IMR-90 (cell line): ENCODE results near the gene NUCB1. TPM values are rescaled to one million over a fixed set of nuclear protein-coding genes. Genes with fewer than 3 reads are reported as not detected.

Source experiments
- ATAC-seq: fragments of 200-7000 bp; cut with Tn5 transposase; 2 replicates; pipeline ENCODE4 v1.9.1; 2020; ENCODE audit warnings: low read depth, mild to moderate bottlenecking, moderate library complexity
- BruUV-seq: library from RNA; stranded (reverse); fragments of 400-500 nt; replicated peaks from 2 replicates; lab custom pipeline; 2021; lab: Mats Ljungman, UMichigan
- CTCF ChIA-PET: fragments of 300-600 bp; formaldehyde crosslinking; extraction: SDS; loops from one replicate; lab custom pipeline; 2021; ENCODE audit warnings: antibody characterized with exemption; lab: Yijun Ruan, JAX
- POLR2A ChIA-PET: fragments of 300-600 bp; sonication (Branson Sonifier 250); formaldehyde crosslinking; loops from one replicate; lab custom pipeline; 2022; ENCODE audit warnings: antibody characterized with exemption; ENCODE audit not compliant: unreplicated experiment; lab: Charles Lee
- DNase-seq: peaks from one replicate; pipeline ENCODE4 v3.0.0; 2013
- H2AFZ ChIP-seq: replicated peaks from 2 replicates; pipeline ENCODE3; 2013; ENCODE audit warnings: low read length, mild to moderate bottlenecking; ENCODE audit not compliant: poor library complexity
- H2AK5ac ChIP-seq: 2 replicates; pipeline ENCODE4 v1.6.1; 2013; ENCODE audit warnings: low read depth, low read length, inconsistent platforms
- H2AK9ac ChIP-seq: replicated peaks from 2 replicates; pipeline ENCODE3; 2013; ENCODE audit warnings: mild to moderate bottlenecking, low read depth, low read length, moderate library complexity; ENCODE audit not compliant: poor library complexity
- H2BK120ac ChIP-seq: 2 replicates; pipeline ENCODE4 v1.6.1; 2013; ENCODE audit warnings: low read depth, low read length, inconsistent platforms
- H2BK15ac ChIP-seq: 3 replicates; pipeline ENCODE4 v1.6.1; 2013; ENCODE audit warnings: low read depth, low read length, inconsistent platforms
- H2BK20ac ChIP-seq: 2 replicates; pipeline ENCODE4 v1.6.1; 2013; ENCODE audit warnings: low read depth, mild to moderate bottlenecking, inconsistent platforms, low read length, moderate library complexity
- H2BK5ac ChIP-seq: 2 replicates; pipeline ENCODE4 v1.6.1; 2013; ENCODE audit warnings: mild to moderate bottlenecking, low read depth, low read length, inconsistent platforms; ENCODE audit not compliant: poor library complexity, severe bottlenecking
- H3K14ac ChIP-seq: replicated peaks from 2 replicates; pipeline ENCODE4 v1.6.1; 2013; ENCODE audit warnings: low read depth, low read length, inconsistent platforms
- H3K18ac ChIP-seq: 2 replicates; pipeline ENCODE4 v1.6.1; 2013; ENCODE audit warnings: low read depth, low read length, control low read depth
- H3K23ac ChIP-seq: 2 replicates; pipeline ENCODE4 v1.6.1; 2013; ENCODE audit warnings: low read depth, low read length, inconsistent platforms
- H3K27ac ChIP-seq: 2 replicates; pipeline ENCODE4 v1.5.1; 2013; ENCODE audit warnings: mild to moderate bottlenecking, control low read depth, low read length; ENCODE audit not compliant: insufficient read depth
- H3K27me3 ChIP-seq: 2 replicates; pipeline ENCODE4 v1.6.1; 2013; ENCODE audit warnings: low read length; ENCODE audit not compliant: control insufficient read depth, insufficient read depth
- H3K36me3 ChIP-seq: 2 replicates; pipeline ENCODE4 v1.6.1; 2013; ENCODE audit warnings: low read length, mixed read lengths; ENCODE audit not compliant: control insufficient read depth, insufficient read depth
- H3K4ac ChIP-seq: 2 replicates; pipeline ENCODE4 v1.6.1; 2013; ENCODE audit warnings: low read depth, low read length, inconsistent platforms
- H3K4me1 ChIP-seq: 2 replicates; pipeline ENCODE4 v1.6.1; 2013; ENCODE audit warnings: low read length, mixed read lengths; ENCODE audit not compliant: control insufficient read depth, insufficient read depth
- H3K4me2 ChIP-seq: 2 replicates; pipeline ENCODE4 v1.6.1; 2013; ENCODE audit warnings: low read depth, mild to moderate bottlenecking, control low read depth, low read length, moderate library complexity
- H3K4me3 ChIP-seq: 2 replicates; pipeline ENCODE4 v1.5.1; 2013; ENCODE audit warnings: low read depth, mild to moderate bottlenecking, control low read depth, low read length, moderate library complexity; ENCODE audit not compliant: insufficient read depth
- H3K56ac ChIP-seq: 2 replicates; pipeline ENCODE4 v1.6.1; 2013; ENCODE audit warnings: low read length, inconsistent platforms; ENCODE audit not compliant: insufficient read depth; ENCODE audit errors: extremely low read depth
- H3K79me1 ChIP-seq, 2 experiments: 2 replicates each; pipeline ENCODE4 v1.6.1; 2013; ENCODE audit warnings: low read length in 2 of 2, inconsistent platforms in 1 of 2, low read depth in 1 of 2
- H3K9ac ChIP-seq: 2 replicates; pipeline ENCODE4 v1.6.1; 2013; ENCODE audit warnings: low read depth, low read length, control low read depth
- H3K9me1 ChIP-seq: 2 replicates; pipeline ENCODE4 v1.6.1; 2013; ENCODE audit warnings: low read length, inconsistent platforms; ENCODE audit not compliant: insufficient read depth
- H3K9me3 ChIP-seq: 2 replicates; pipeline ENCODE4 v1.6.1; 2013; ENCODE audit warnings: low read length; ENCODE audit not compliant: control insufficient read depth, insufficient read depth
- H4K20me1 ChIP-seq: 2 replicates; pipeline ENCODE4 v1.6.1; 2013; ENCODE audit warnings: low read length, inconsistent platforms; ENCODE audit not compliant: insufficient read depth
- H4K5ac ChIP-seq: 2 replicates; pipeline ENCODE4 v1.6.1; 2013; ENCODE audit warnings: mild to moderate bottlenecking, low read depth, low read length, control low read depth
- H4K8ac ChIP-seq, 2 experiments: 2 replicates each; pipeline ENCODE4 v1.6.1; 2013; ENCODE audit warnings: low read depth in 2 of 2, low read length in 2 of 2, control low read depth in 1 of 2, inconsistent platforms in 1 of 2
- H4K91ac ChIP-seq: 2 replicates; pipeline ENCODE4 v1.6.1; 2013; ENCODE audit warnings: low read depth, low read length, inconsistent platforms; ENCODE audit not compliant: insufficient read depth
- CEBPB ChIP-seq: IDR thresholded peaks from 2 replicates; pipeline ENCODE4 v1.6.1; 2012; ENCODE audit warnings: low read depth, low read length, improper control_type of control experiment
- MAFK ChIP-seq: IDR thresholded peaks from 2 replicates; pipeline ENCODE4 v1.6.1; 2012; ENCODE audit warnings: low read depth, low read length, improper control_type of control experiment
- MAZ ChIP-seq: IDR thresholded peaks from 2 replicates; pipeline ENCODE4 v1.6.1; 2012; ENCODE audit warnings: low read depth, mild to moderate bottlenecking, low read length, improper control_type of control experiment, moderate library complexity, borderline replicate concordance
- NFE2L2 ChIP-seq: fragments of 150-350 bp; IDR thresholded peaks from 2 replicates; pipeline ENCODE4 v1.6.1; 2016; ENCODE audit warnings: low read depth, mild to moderate bottlenecking, low read length
- RAD21 ChIP-seq: IDR thresholded peaks from 2 replicates; pipeline ENCODE4 v1.6.1; 2012; ENCODE audit warnings: low read length, improper control_type of control experiment
- RCOR1 ChIP-seq: IDR thresholded peaks from 2 replicates; pipeline ENCODE4 v1.6.1; 2012; ENCODE audit warnings: mild to moderate bottlenecking, low read length, improper control_type of control experiment; ENCODE audit not compliant: insufficient replicate concordance
- RFX5 ChIP-seq: IDR thresholded peaks from 2 replicates; pipeline ENCODE4 v1.8.0; 2012; ENCODE audit warnings: low read depth, mild to moderate bottlenecking, low read length, moderate library complexity
- SMC3 ChIP-seq: fragments of 150-350 bp; IDR thresholded peaks from 2 replicates; pipeline ENCODE4 v1.6.1; 2016; ENCODE audit warnings: low read depth, mild to moderate bottlenecking, antibody characterized with exemption, low read length, moderate library complexity
- WGBS, 2 experiments: methylation state at CpG; one replicate each; pipeline versions ENCODE4 v1.1.5 to v1.1.7; 2013; ENCODE audit warnings: missing lambda C conversion rate in 2 of 2; ENCODE audit not compliant: insufficient read length in 1 of 2; ENCODE audit errors: extremely low coverage in 2 of 2; 5-methylcytosine and 5-hydroxymethylcytosine counted together
- dilution Hi-C: fragments of 300-500 bp; cut with HindIII; formaldehyde crosslinking; loops from one replicate; pipeline ENCODE4 v1.14.3; 2018; ENCODE audit warnings: low sequenced_read_pairs; ENCODE audit not compliant: unreplicated experiment
- in situ Hi-C: fragments of 300-500 bp; cut with MboI; formaldehyde crosslinking; loops from 3 replicates; pipeline ENCODE4 v1.14.3; 2019; ENCODE audit warnings: low sequenced_read_pairs, inconsistent platforms, mixed read lengths
- intact Hi-C: fragments of 100-400 bp; cut with micrococcal nuclease; formaldehyde crosslinking; loops from 2 replicates; pipeline ENCODE4 v1.10.0; 2022
- polyA plus RNA-seq, 3 experiments: library from polyadenylated mRNA; depleted of rRNA; stranded (reverse); fragments of >200 nt; gene quantifications; 2 replicates each; pipeline ENCODE4 v1.2.3, GENCODE V29; 2012; ENCODE audit warnings: low replicate concordance in 1 of 3
- total RNA-seq: library from RNA; depleted of rRNA; stranded (reverse); fragments of >200 nt; gene quantifications from 2 replicates; pipeline ENCODE4 v1.2.3, GENCODE V29; 2012
- TF ChIP-seq, protein P1 (sequence below): fragments of 150-350 bp; IDR thresholded peaks from 2 replicates; pipeline ENCODE4 v1.6.1; 2016; ENCODE audit warnings: low read depth, mild to moderate bottlenecking, low read length, moderate library complexity, borderline replicate concordance
- TF ChIP-seq, protein P2 (sequence below): conservative IDR thresholded peaks from 2 replicates; pipeline ENCODE4 v1.5.1; 2012; ENCODE audit warnings: mild to moderate bottlenecking, low read depth, low read length, improper control_type of control experiment
- TF ChIP-seq, protein P3 (sequence below): fragments of 150-350 bp; IDR thresholded peaks from 2 replicates; pipeline ENCODE4 v1.6.1; 2017; ENCODE audit warnings: mild to moderate bottlenecking, antibody characterized with exemption, low read length, low read depth

The NUCB1 gene
- total and polyA plus RNA-seq, 2 of the 4 experiments (the other 2 are of a cell fraction) = 37.3 to 253 TPM

DNA sequence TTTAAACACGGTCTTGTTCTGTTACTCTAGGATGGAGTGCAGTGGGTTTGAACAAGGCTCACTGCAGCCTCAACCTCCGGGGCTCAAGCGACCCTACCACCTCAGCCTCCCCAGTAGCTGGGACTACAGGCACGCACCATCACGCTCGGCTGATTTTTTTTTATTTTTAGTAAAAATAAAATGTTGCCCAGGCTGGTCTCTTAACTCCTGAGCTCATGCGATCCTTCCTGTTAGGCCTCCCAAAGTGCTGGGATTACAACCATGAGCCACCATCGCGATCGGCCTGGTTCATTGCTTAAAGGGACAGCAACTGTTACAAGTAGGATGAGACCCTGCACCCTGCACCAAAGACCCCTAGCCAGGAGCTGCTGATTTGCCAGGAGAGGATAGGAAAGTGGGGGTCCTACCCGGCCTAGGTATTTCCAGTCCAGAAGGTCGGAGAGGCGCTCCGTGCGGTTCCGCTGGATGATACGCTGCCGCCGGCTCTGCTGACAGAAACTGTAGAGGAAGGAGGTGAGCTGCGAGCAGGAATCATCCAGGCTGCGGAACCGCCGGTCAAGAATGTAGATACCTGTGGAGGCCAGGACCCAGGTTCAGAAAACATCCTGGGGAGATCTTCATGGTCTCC, 70.1 kb downstream of the NUCB1 start (continued):
- TF ChIP-seq RCOR1 = no peak

DNA sequence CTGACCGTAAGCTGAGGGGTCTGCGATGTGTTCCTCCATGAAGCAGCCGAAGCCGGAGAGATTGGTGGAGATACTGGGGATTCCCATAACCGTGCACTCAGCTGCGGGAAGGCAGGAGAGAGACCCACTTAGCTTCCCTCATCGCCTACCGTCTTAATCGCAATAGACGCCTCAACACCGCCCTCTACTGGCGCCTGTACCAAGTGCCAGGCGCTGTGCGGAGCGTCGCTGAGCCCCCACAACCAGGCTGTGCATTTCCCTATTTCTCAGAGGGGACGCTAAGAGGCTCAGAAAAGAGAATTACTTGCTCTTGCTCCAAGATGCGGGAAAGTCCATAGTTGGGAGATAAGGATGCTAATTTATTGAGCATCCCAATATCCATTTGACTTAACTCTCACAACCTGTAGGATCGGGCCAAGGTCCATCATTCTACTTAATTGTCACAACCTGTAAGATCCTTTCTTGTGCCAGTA, 70.8 kb downstream of the NUCB1 start:
- Histone ChIP-seq H3K27me3 (no peaks in the 10 kb centered on the region), H2BK15ac (no peak overlapping the region), H3K4me1 (no peaks in the 10 kb centered on the region; the same call in 1 of the 2 replicates), H4K20me1 (peaks cover 37% of the 10 kb centered on the region), H3K23ac (no peak overlapping the region), H2AFZ (peak overlapping the region; percentile 54), H2AK5ac (0 out of 2 replicates have a peak overlapping the region, but pooled peaks have one; percentile 44), H3K56ac (no peak overlapping the region), H3K79me1 (peaks cover 0 to 33% of the 10 kb centered on the region in 2 experiments; a peak in 3 of 4 replicates), H3K14ac (no peak overlapping the region), H4K91ac (no peak overlapping the region), H3K9ac (no peak overlapping the region), H3K9me3 (no peaks in the 10 kb centered on the region), H3K4me3 (no peak overlapping the region), H2AK9ac (no peak overlapping the region), H3K9me1 (peaks cover 5% of the 10 kb centered on the region), H3K18ac (no peak overlapping the region), H2BK120ac (no peak overlapping the region), H4K8ac (no peak overlapping the region), H3K4me2 (no peak overlapping the region), H3K27ac (no peak overlapping the region), H4K5ac (no peak overlapping the region), H3K4ac (no peak overlapping the region), H3K36me3 (peaks cover 41% of the 10 kb centered on the region), H2BK5ac (no peak overlapping the region), H2BK20ac (no peak overlapping the region)
- intact Hi-C loops (loop anchor here (1.0 to 2.0 kb wide), 2 partner anchors 176 to 183 kb away; no protein-coding TSS in a partner anchor), in situ Hi-C loops (loop anchor here (5.0 kb wide), 1 partner anchor 179 kb away; no protein-coding TSS in a partner anchor), dilution Hi-C loops (no loop called here)
- 0% methylated on average over 1 of the region's 19 CpGs; no CpG with 5 or more reads in 1 of the 2 experiments for WGBS, 2 experiments
- peak; percentile 67 for ATAC-seq
- peak; percentile 77 for DNase-seq
- ChIA-PET POLR2A (interaction anchor here (0.6 kb wide), 1 partner anchor 354 kb away, joined by 4 read pairs; no protein-coding TSS in a partner anchor), CTCF (interaction anchor here (0.6 to 1.2 kb wide), 12 partner anchors 9 to 326 kb away, joined by 3 to 8 read pairs (median 4); no protein-coding TSS in a partner anchor)
- BruUV-seq = no TSS peak
- TF ChIP-seq MAFK = no peak
- peak; percentile 74 for TF ChIP-seq SMC3
- TF ChIP-seq, protein P1, sequence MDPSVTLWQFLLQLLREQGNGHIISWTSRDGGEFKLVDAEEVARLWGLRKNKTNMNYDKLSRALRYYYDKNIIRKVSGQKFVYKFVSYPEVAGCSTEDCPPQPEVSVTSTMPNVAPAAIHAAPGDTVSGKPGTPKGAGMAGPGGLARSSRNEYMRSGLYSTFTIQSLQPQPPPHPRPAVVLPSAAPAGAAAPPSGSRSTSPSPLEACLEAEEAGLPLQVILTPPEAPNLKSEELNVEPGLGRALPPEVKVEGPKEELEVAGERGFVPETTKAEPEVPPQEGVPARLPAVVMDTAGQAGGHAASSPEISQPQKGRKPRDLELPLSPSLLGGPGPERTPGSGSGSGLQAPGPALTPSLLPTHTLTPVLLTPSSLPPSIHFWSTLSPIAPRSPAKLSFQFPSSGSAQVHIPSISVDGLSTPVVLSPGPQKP = no peak
- no peak for TF ChIP-seq RFX5
- TF ChIP-seq RCOR1 = no peak
- TF ChIP-seq CEBPB = no peak
- TF ChIP-seq, protein P2, sequence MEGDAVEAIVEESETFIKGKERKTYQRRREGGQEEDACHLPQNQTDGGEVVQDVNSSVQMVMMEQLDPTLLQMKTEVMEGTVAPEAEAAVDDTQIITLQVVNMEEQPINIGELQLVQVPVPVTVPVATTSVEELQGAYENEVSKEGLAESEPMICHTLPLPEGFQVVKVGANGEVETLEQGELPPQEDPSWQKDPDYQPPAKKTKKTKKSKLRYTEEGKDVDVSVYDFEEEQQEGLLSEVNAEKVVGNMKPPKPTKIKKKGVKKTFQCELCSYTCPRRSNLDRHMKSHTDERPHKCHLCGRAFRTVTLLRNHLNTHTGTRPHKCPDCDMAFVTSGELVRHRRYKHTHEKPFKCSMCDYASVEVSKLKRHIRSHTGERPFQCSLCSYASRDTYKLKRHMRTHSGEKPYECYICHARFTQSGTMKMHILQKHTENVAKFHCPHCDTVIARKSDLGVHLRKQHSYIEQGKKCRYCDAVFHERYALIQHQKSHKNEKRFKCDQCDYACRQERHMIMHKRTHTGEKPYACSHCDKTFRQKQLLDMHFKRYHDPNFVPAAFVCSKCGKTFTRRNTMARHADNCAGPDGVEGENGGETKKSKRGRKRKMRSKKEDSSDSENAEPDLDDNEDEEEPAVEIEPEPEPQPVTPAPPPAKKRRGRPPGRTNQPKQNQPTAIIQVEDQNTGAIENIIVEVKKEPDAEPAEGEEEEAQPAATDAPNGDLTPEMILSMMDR = peak; percentile 92
- no peak for TF ChIP-seq NFE2L2
- TF ChIP-seq, protein P3, sequence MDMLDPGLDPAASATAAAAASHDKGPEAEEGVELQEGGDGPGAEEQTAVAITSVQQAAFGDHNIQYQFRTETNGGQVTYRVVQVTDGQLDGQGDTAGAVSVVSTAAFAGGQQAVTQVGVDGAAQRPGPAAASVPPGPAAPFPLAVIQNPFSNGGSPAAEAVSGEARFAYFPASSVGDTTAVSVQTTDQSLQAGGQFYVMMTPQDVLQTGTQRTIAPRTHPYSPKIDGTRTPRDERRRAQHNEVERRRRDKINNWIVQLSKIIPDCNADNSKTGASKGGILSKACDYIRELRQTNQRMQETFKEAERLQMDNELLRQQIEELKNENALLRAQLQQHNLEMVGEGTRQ = no peak
- TF ChIP-seq RAD21 = peak; percentile 86
- peak; percentile 64; the same call in 1 of the 2 replicates for TF ChIP-seq MAZ
